AG09319 (cell line): ENCODE results near the gene SRRM2.

Experiments
- DNase-seq: peaks from one replicate; pipeline ENCODE4 v3.0.0-alpha.2; 2010; ENCODE audit warnings: low read depth; ENCODE audit errors: extremely low read depth
- TF ChIP-seq, protein P1 (sequence below): IDR thresholded peaks from 2 replicates; pipeline ENCODE4 v1.5.1; 2011; ENCODE audit warnings: low read depth, mild to moderate bottlenecking, inconsistent platforms, low read length, moderate library complexity

SRRM2 gene

DNA sequence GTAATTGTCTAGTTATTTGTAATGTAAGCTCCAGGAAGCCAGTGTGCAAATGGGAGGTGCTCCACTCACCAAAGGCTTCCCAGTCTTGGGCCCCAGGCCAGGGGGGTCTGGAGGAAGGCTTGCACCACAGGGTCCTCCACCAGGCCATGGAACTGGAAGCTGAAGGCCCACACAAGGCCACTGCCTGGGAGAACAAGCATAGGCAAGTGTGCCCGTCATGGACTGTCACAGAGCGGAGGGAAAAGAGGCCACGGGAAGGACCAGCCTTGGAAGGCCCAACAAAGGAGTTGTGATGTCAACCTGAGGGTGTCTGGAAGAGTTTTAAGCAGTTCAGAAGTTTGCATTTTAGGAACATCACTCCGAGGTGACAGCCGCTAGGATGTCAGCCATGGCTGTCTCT lies 3.0 kb upstream of the SRRM2 start:
- TF ChIP-seq, protein P1, sequence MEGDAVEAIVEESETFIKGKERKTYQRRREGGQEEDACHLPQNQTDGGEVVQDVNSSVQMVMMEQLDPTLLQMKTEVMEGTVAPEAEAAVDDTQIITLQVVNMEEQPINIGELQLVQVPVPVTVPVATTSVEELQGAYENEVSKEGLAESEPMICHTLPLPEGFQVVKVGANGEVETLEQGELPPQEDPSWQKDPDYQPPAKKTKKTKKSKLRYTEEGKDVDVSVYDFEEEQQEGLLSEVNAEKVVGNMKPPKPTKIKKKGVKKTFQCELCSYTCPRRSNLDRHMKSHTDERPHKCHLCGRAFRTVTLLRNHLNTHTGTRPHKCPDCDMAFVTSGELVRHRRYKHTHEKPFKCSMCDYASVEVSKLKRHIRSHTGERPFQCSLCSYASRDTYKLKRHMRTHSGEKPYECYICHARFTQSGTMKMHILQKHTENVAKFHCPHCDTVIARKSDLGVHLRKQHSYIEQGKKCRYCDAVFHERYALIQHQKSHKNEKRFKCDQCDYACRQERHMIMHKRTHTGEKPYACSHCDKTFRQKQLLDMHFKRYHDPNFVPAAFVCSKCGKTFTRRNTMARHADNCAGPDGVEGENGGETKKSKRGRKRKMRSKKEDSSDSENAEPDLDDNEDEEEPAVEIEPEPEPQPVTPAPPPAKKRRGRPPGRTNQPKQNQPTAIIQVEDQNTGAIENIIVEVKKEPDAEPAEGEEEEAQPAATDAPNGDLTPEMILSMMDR = no peak
- no peak for DNase-seq

DNA sequence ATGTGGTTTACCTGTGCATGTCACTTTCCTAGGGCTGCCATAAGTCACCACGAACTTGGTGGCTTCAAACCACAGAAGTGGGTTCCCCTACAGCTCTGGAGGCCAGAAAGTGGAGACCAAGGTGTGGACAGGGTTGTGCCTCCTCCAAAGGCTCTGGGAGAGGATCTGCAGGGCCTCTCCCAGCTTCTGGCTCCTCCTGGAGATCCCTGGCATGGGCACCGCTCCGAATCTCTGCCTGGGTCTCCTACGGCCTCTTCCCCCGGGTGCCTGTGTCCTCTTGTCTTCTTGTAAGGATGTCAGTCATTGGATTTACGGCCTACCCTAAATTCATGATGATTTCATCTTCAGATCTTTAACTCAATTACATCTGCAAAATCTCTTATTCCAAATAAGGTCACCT lies 2.5 kb upstream of the SRRM2 start:
- TF ChIP-seq, protein P1 = no peak
- DNase-seq = no peak

DNA sequence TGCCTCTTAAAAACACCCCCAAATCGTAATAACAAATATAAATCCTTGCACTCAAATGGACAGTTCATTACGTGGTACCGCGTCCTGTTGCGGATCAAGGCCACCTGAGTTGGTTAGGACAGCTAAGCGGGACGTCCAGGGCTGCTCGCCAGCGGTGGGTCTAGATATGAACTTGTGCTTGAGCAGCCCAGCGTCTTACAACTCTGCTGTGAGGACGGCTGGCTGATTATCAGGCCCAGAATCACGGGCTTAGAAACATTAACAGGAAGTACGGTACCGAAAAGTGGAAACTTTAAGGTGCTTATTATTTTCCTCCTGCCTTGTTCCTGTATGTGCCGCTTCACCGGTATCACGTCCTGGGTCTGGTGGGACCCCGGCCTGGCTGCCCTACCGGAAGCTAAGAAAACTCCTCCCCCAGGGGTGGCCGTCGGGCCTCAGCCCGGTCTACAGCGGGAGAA lies 832 bp upstream of the SRRM2 start:
- TF ChIP-seq, protein P1 = no peak
- DNase-seq = no peak

DNA sequence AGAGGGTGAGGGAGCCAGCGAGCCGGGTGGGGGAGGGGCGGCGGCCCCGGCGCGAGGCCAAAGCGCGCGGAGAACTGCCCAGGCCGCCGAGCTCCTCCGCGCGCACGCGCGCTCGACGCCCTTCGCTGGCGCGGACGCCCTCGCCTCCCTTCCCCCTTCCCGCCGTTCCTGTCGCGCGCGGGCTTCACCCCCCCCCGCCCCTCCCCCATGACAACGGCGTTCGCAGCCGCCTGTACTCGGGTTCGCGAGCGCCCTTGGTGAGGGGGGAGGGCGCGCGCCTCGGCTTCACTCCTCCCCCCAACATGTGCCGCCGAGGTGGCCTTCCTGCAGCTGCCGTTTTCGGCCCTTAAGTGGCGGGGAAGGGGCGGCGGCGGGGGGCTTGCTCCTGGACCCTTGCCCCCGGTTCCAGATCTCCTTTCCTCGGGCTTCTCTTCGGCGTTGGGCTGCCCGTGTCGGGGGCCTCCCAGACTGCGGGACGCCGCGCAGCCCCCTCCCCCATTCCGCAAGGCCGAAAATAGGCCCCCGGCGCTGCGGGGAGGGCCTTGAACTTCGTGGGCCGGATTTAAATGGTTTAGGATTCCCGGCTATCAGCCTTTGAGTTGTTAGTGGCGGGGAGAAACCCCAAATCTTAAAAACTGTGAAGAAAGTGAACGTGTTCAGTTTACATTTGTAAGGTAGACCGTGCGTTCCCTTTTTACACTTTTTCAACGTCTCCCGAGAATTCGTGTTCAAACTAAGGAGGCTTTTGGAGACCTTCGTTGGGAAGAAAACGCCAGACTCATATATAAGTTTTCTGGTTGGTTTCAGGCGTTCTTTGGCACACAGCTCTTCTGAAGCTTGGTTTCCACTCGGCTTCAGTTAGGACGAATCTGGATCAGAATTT lies 653 bp downstream of the SRRM2 start:
- TF ChIP-seq, protein P1 = no peak
- DNase-seq = peak; percentile 56

DNA sequence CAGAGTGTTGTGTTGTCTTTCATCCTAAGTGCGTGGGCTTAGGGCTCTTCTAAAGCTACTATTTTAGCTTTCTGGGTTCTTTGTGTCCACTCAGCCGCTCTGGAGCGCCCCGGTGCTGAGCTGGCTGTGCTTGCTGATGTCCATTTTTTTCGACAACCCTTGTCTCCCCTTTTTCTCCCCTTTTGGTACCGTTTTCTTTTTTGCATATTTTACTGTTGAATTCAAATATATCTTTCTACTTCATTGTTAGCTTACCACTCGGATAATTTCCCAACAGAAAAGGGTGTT lies 1.2 kb downstream of the SRRM2 start:
- no peak for DNase-seq
- TF ChIP-seq, protein P1 = no peak; the same call in 1 of the 2 replicates

DNA sequence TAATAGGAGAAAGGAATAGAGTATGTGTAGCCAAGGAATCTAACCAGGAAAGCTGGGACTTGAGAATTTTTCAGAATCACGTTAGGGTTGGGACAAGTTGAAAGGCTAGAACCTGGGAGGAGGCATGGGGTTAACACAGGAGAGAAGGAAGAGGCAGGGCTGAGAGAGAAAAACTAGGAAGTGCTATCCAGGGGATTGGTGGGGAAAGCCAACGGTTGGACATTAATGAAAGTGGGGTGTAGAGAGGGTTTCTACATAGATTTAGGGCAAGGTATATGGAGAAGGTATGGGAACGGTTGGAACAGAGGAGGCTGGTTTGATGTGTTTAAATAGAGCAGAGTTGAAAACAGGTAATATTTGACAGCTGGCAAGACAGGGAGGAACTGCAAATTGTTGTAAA lies 2.7 kb downstream of the SRRM2 start:
- DNase-seq = no peak
- TF ChIP-seq, protein P1 = no peak

DNA sequence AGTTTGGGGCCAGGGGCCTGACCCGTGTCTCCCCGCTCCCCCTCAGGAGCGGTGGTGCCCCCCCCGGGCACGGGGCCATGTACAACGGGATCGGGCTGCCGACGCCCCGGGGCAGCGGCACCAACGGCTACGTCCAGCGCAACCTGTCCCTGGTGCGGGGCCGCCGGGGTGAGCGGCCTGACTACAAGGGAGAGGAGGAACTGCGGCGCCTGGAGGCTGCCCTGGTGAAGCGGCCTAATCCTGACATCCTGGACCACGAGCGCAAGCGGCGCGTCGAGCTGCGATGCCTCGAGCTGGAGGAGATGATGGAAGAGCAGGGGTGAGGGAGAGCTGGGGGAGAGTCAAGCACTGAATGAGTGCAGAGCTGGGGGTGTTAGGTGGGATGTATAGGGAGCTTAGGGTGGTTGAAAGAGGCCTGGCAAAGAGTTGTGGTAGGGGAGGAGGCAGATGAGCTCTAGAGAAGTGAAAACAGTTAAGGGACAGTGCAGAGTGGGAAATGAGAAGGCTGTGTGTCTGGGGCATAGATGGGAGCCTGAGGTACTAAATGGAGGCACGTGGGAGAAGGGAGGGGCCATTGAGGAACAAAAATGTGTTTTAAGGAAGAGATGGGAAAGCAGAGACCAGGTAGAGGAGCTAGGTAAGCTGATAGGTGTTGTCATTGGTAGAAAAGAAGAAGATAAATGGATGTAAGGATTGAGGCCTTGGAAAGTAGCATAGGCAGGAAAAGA lies 4.0 kb downstream of the SRRM2 start:
- no peak for DNase-seq
- TF ChIP-seq, protein P1 = no peak
